ENCODE results near the gene PPP1CA.
A peak's percentile ranks its signal among the peaks of the same experiment; 100 is the strongest.

PPP1CA gene

GRCh38 chr11:67369275-67369674, 32.4 kb downstream of the PPP1CA start:
- DNase-seq (ENCODE audit: low spot score), result no peak

- no peak for DNase-seq (ENCODE audit: low spot score)
Observed at GRCh38 chr11:67368621-67369020, 33.0 kb downstream of the PPP1CA start.

GRCh38 chr11:67367761-67368227, 33.9 kb downstream of the PPP1CA start:
- DNase-seq (ENCODE audit: low spot score), result no peak

GRCh38 chr11:67366961-67367760, 34.5 kb downstream of the PPP1CA start:
- DNase-seq (ENCODE audit: low spot score), result no peak

GRCh38 chr11:67366546-67366945, 35.1 kb downstream of the PPP1CA start:
- no peak for DNase-seq (ENCODE audit: low spot score)

GRCh38 chr11:67365736-67366444, 35.8 kb downstream of the PPP1CA start:
- no peak for DNase-seq (ENCODE audit: low spot score)

- DNase-seq (ENCODE audit: low spot score), result no peak
Observed at GRCh38 chr11:67364783-67365722, 36.6 kb downstream of the PPP1CA start.

- DNase-seq (ENCODE audit: low spot score), result no peak
Observed at GRCh38 chr11:67364169-67364568, 37.5 kb downstream of the PPP1CA start.

- no peak for DNase-seq (ENCODE audit: low spot score)
Observed at GRCh38 chr11:67357831-67358670, 43.6 kb downstream of the PPP1CA start.

- peak; percentile 78 for DNase-seq (ENCODE audit: low spot score)
Observed at GRCh38 chr11:67356864-67357561, 44.6 kb downstream of the PPP1CA start.

- no peak for DNase-seq (ENCODE audit: low spot score)
Observed at GRCh38 chr11:67356387-67356863, 45.2 kb downstream of the PPP1CA start.

- DNase-seq (ENCODE audit: low spot score), result no peak
Observed at GRCh38 chr11:67355794-67356386, 45.8 kb downstream of the PPP1CA start.

- DNase-seq (ENCODE audit: low spot score), result no peak
Observed at GRCh38 chr11:67355023-67355793, 46.5 kb downstream of the PPP1CA start.

- peak; percentile 93 for DNase-seq (ENCODE audit: low spot score)
Observed at GRCh38 chr11:67354075-67355022, 47.3 kb downstream of the PPP1CA start.

- DNase-seq (ENCODE audit: low spot score), result peak; percentile 93
Observed at GRCh38 chr11:67353317-67354074, 48.2 kb downstream of the PPP1CA start, which contains the start of gene POLD4. POLD4 (minus strand) TSS chr11:67353546; CDS start chr11:67353399, 147 bp downstream.

- no peak for DNase-seq (ENCODE audit: low spot score)
Observed at GRCh38 chr11:67352546-67353316, 48.9 kb downstream of the PPP1CA start.

Data from COLO829 (cell line).